Endothelial cell of umbilical vein (primary cell): Measurements from ENCODE around the gene CCDC9. TPM values are rescaled to one million over a fixed set of nuclear protein-coding genes. Genes with fewer than 3 reads are reported as not detected.
A peak's percentile ranks its signal among the peaks of the same experiment; 100 is the strongest.

ENCODE experiments used
- BruUV-seq: library from RNA; stranded (reverse); fragments of 400-500 nt; replicated peaks from 2 replicates; lab custom pipeline; 2021; lab: Mats Ljungman, UMichigan
- CTCF ChIA-PET: fragments of 300-600, 350-600 bp; sonication (Branson Sonifier 250); formaldehyde crosslinking; loops from one replicate; lab custom pipeline; 2021; ENCODE audit warnings: antibody characterized with exemption, inconsistent platforms; lab: Charles Lee
- POLR2A ChIA-PET: fragments of 300-600, 350-600 bp; sonication (Branson Sonifier 250); formaldehyde crosslinking; loops from one replicate; lab custom pipeline; 2021; ENCODE audit warnings: antibody characterized with exemption, inconsistent platforms; lab: Charles Lee
- DNase-seq: peaks from one replicate; pipeline ENCODE4 v3.0.0-alpha.2; 2011; ENCODE audit warnings: low read depth, low spot score
- FAIRE-seq: peaks from 2 replicates; lab custom pipeline; 2011; peaks lifted over from hg19 to GRCh38; lab: Jason Lieb, UNC
- H2AFZ ChIP-seq: 2 replicates; pipeline ENCODE4 v1.6.0; 2012; ENCODE audit warnings: low read depth, low read length, control low read depth, inconsistent platforms
- H3K27ac ChIP-seq: 2 replicates; pipeline ENCODE4 v1.5.1; 2011; ENCODE audit warnings: low read depth, mild to moderate bottlenecking, control low read depth, low read length, moderate library complexity; ENCODE audit not compliant: insufficient read depth
- H3K27me3 ChIP-seq, 2 experiments: 2 replicates each; pipeline versions ENCODE4 v1.6.0 to v1.6.1; 2011; ENCODE audit warnings: low read length in 2 of 2, mixed read lengths in 1 of 2; ENCODE audit not compliant: control insufficient read depth in 2 of 2, insufficient read depth in 2 of 2
- H3K36me3 ChIP-seq, 2 experiments: 2 replicates in 1 of 2; 3 replicates in 1 of 2; pipeline ENCODE4 v1.5.1; 2011; ENCODE audit warnings: low read length in 2 of 2, mild to moderate bottlenecking in 1 of 2, moderate library complexity in 1 of 2; ENCODE audit not compliant: control insufficient read depth in 2 of 2, insufficient read depth in 2 of 2; ENCODE audit errors: extremely low read depth in 1 of 2
- H3K4me1 ChIP-seq: 3 replicates; pipeline ENCODE4 v1.5.1; 2011; ENCODE audit warnings: mild to moderate bottlenecking, low read length; ENCODE audit not compliant: control insufficient read depth, insufficient read depth; ENCODE audit errors: extremely low read depth
- H3K4me2 ChIP-seq: 2 replicates; pipeline ENCODE4 v1.6.1; 2011; ENCODE audit warnings: low read length, control low read depth, mixed read lengths; ENCODE audit not compliant: insufficient read depth
- H3K4me3 ChIP-seq, 3 experiments: fragments of 200-600 bp in 1 of 3; sonication (generic), shearing (Covaris generic) in 1 of 3; replicated peaks in 1 of 3; 2 replicates each; pipeline ENCODE4 v1.5.1; 2011 to 2016; ENCODE audit warnings: control low read depth in 3 of 3, low read length in 3 of 3, mild to moderate bottlenecking in 2 of 3, inconsistent platforms in 1 of 3, low read depth in 1 of 3, moderate library complexity in 1 of 3; ENCODE audit not compliant: insufficient read depth in 1 of 3
- H3K79me2 ChIP-seq: 2 replicates; pipeline ENCODE4 v1.6.0; 2012; ENCODE audit warnings: low read length, inconsistent platforms; ENCODE audit not compliant: control insufficient read depth, insufficient read depth
- H3K9ac ChIP-seq: replicated peaks from 2 replicates; pipeline ENCODE3; 2011; ENCODE audit warnings: low read length, control low read depth; ENCODE audit not compliant: insufficient read depth; ENCODE audit errors: extremely low read depth
- H3K9me1 ChIP-seq: replicated peaks from 3 replicates; pipeline ENCODE4 v1.6.0; 2011; ENCODE audit warnings: mild to moderate bottlenecking, low read length; ENCODE audit not compliant: control insufficient read depth, insufficient read depth; ENCODE audit errors: extremely low read depth
- H3K9me3 ChIP-seq: replicated peaks from 2 replicates; pipeline ENCODE4 v1.5.1; 2012; ENCODE audit warnings: low read length, inconsistent platforms; ENCODE audit not compliant: control insufficient read depth, insufficient read depth
- H4K20me1 ChIP-seq: replicated peaks from 2 replicates; pipeline ENCODE3; 2011; ENCODE audit warnings: mild to moderate bottlenecking, low read length; ENCODE audit not compliant: control insufficient read depth, insufficient read depth; ENCODE audit errors: extremely low read depth
- CTCF ChIP-seq, 2 donors: IDR thresholded peaks; 1 replicate in 1 of 2; 2 replicates in 1 of 2; pipeline ENCODE4 v1.5.1; 2011; ENCODE audit warnings: low read length in 2 of 2, mild to moderate bottlenecking in 2 of 2, moderate library complexity in 2 of 2, control low read depth in 1 of 2, inconsistent platforms in 1 of 2, low read depth in 1 of 2; ENCODE audit not compliant: insufficient read depth in 1 of 2; ENCODE audit errors: extremely low read depth in 1 of 2
- EZH2 ChIP-seq: IDR thresholded peaks from 2 replicates; pipeline ENCODE4 v1.6.1; 2012; ENCODE audit warnings: borderline replicate concordance, low read depth, mild to moderate bottlenecking, moderate library complexity, low read length, inconsistent platforms; ENCODE audit not compliant: severe bottlenecking
- FOS ChIP-seq: IDR thresholded peaks from 2 replicates; pipeline ENCODE4 v1.6.1; 2011; ENCODE audit warnings: mild to moderate bottlenecking, low read length, moderate library complexity, borderline replicate concordance; ENCODE audit not compliant: insufficient read depth
- GATA2 ChIP-seq: IDR thresholded peaks from 2 replicates; pipeline ENCODE4 v1.7.0; 2011; ENCODE audit warnings: low read depth, mild to moderate bottlenecking, moderate library complexity, mixed read lengths, low read length; ENCODE audit not compliant: insufficient read length, insufficient read depth
- JUN ChIP-seq: IDR thresholded peaks from 2 replicates; pipeline ENCODE4 v1.6.1; 2011; ENCODE audit warnings: borderline replicate concordance, low read depth; ENCODE audit not compliant: insufficient read length, insufficient read depth
- MAX ChIP-seq: IDR thresholded peaks from 2 replicates; pipeline ENCODE4 v1.6.1; 2011; ENCODE audit not compliant: insufficient read depth, insufficient read length
- MYC ChIP-seq: IDR thresholded peaks from one replicate; pipeline ENCODE4 v1.6.1; 2011; ENCODE audit warnings: mild to moderate bottlenecking, low read depth, low read length
- POLR2AphosphoS5 ChIP-seq: IDR thresholded peaks from 2 replicates; pipeline ENCODE4 v1.6.1; 2012; ENCODE audit warnings: low read depth, mild to moderate bottlenecking, control low read depth, low read length, moderate library complexity; ENCODE audit not compliant: insufficient read depth
- dilution Hi-C: fragments of 300-500 bp; cut with MboI; formaldehyde crosslinking; loops from one replicate; pipeline ENCODE4 v1.15.0; 2019; ENCODE audit warnings: low sequenced_read_pairs; ENCODE audit not compliant: extremely low pct_ligation_motif_present
- intact Hi-C: fragments of 100-400 bp; cut with micrococcal nuclease; formaldehyde crosslinking; loops from one replicate; pipeline ENCODE4 v1.10.0; 2022
- polyA plus RNA-seq, 4 experiments: library from polyadenylated mRNA; depleted of rRNA in 3 of 4; stranded (reverse) in 3 of 4; unstranded in 1 of 4; fragments of >200 nt; gene quantifications; 2 replicates each; pipeline versions ENCODE4 v1.2.1 to v1.2.3, GENCODE V29; 2011 to 2012; ENCODE audit warnings: missing spikeins in 1 of 4
- total RNA-seq: library from RNA; stranded (reverse); gene quantifications from 2 replicates; pipeline ENCODE4 v1.2.3, GENCODE V29; 2021

Gene CCDC9
- total and polyA plus RNA-seq, 2 donors (not counting 3 experiments of a cell fraction or from before 2014, with no cell fraction given) = 6.0 to 26.9 TPM

GRCh38 chr19:47258434-47258833, 2.1 kb downstream of the CCDC9 start:
- peaks cover 10 to 20% of the 10 kb centered on the region in 2 experiments for H3K36me3 ChIP-seq
- peak overlapping the region; percentile 97 for H3K4me2 ChIP-seq
- TF ChIP-seq CTCF (IDR thresholded peaks at IDR 0.05; ENCODE audit: extremely low read depth in 1 of 2, insufficient read depth in 1 of 2, low read depth in 1 of 2, low read length in 2 of 2) (no peak), GATA2 (no peak), MYC (no peak), JUN (no peak), POLR2AphosphoS5 (no peak), EZH2 (no peak), FOS (no peak), MAX (no peak)
- H3K9ac ChIP-seq = peak overlapping the region; percentile 91
- no peak for FAIRE-seq
- no peak overlapping the region for H3K27ac ChIP-seq
- intact Hi-C loops (loop anchor here (5.0 kb wide), 1 partner anchor 471 kb away; the partner anchor contains the start of gene SLC1A5), dilution Hi-C loops (no loop called here)
- no peaks in the 10 kb centered on the region for H3K27me3 ChIP-seq
- ChIA-PET CTCF (no interaction called here), POLR2A (no interaction called here)
- H3K4me3 ChIP-seq = peak overlapping the region in 1 of 3 experiments; percentile 81
- peaks cover 11% of the 10 kb centered on the region for H3K4me1 ChIP-seq
- H4K20me1 ChIP-seq = no peaks in the 10 kb centered on the region
- H3K79me2 ChIP-seq = peaks cover 9% of the 10 kb centered on the region
- no TSS peak for BruUV-seq
- no peak for DNase-seq
- H2AFZ ChIP-seq = no peak overlapping the region
- no peaks in the 10 kb centered on the region for H3K9me3 ChIP-seq
- no peaks in the 10 kb centered on the region for H3K9me1 ChIP-seq
